ENCODE results near the gene DAPL1. TPM values are rescaled to one million over a fixed set of nuclear protein-coding genes. Genes with fewer than 3 reads are reported as not detected.

DAPL1 gene
- not detected in 2 replicates for total RNA-seq

GRCh38 chr2:158795195-158795924 is at the start of gene DAPL1:
Gene DAPL1, plus strand, starts transcription at chr2:158795317. Its CDS starts 56 bp downstream, at chr2:158795373.

Other genes with a start within 250 kb of the DAPL1 start
- 16.3 and 20.2 TPM in 2 replicates for gene TANC1, start 173.3 kb downstream of the DAPL1 start, total RNA-seq